ENCODE measurements around the gene ING3. TPM values are rescaled to one million over a fixed set of nuclear protein-coding genes. Genes with fewer than 3 reads are reported as not detected.

ING3 gene, protein sequence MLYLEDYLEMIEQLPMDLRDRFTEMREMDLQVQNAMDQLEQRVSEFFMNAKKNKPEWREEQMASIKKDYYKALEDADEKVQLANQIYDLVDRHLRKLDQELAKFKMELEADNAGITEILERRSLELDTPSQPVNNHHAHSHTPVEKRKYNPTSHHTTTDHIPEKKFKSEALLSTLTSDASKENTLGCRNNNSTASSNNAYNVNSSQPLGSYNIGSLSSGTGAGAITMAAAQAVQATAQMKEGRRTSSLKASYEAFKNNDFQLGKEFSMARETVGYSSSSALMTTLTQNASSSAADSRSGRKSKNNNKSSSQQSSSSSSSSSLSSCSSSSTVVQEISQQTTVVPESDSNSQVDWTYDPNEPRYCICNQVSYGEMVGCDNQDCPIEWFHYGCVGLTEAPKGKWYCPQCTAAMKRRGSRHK
- total RNA-seq: 1 to 10 TPM; 5.8 to 9.9 (median 6.7) TPM

- peak within 1 kb of the TSS; percentile 94 to 98 (median 96) for H3K27ac ChIP-seq
- no peaks in the 10 kb centered on the region for H3K27me3 ChIP-seq
- peak within 1 kb of the TSS; percentile 73 to 83 (median 78) for H3K4me3 ChIP-seq
- no peaks in the 10 kb centered on the region for H3K9me3 ChIP-seq
- TF ChIP-seq CTCF (IDR thresholded peaks at IDR 0.05 in 4 of 5, conservative IDR thresholded peaks at IDR 0.05 in 1 of 5) (no peak), POLR2A (IDR thresholded peaks at IDR 0.05) (peak; percentile 52 to 60)
- in situ Hi-C loops (cut with MboI; ENCODE audit: low sequenced_read_pairs in 4 of 4) (loop anchor here in 1 of 4 donors (25.0 kb wide), 1 partner anchor 337 kb away; no protein-coding TSS in a partner anchor), intact Hi-C loops (cut with DNase I; ENCODE audit: low total_unique reads) (loop anchor here (2.0 to 10.0 kb wide), 2 partner anchors 38 to 244 kb away; partner anchors contain the start of gene CPED1)
- DNase-seq (peak; percentile 98), ATAC-seq (peak; percentile 92 to 95)
- peaks cover 15% of the 10 kb centered on the region in 2 donors for H3K4me1 ChIP-seq
- H3K36me3 ChIP-seq: peaks cover 0 to 30% of the 10 kb centered on the region in 2 donors
Observed at GRCh38 chr7:120950539-120951308, at the start of gene ING3. Gene ING3, plus strand, starts transcription at chr7:120950777. Its CDS starts 120 bp downstream, at chr7:120950897.

DNA sequence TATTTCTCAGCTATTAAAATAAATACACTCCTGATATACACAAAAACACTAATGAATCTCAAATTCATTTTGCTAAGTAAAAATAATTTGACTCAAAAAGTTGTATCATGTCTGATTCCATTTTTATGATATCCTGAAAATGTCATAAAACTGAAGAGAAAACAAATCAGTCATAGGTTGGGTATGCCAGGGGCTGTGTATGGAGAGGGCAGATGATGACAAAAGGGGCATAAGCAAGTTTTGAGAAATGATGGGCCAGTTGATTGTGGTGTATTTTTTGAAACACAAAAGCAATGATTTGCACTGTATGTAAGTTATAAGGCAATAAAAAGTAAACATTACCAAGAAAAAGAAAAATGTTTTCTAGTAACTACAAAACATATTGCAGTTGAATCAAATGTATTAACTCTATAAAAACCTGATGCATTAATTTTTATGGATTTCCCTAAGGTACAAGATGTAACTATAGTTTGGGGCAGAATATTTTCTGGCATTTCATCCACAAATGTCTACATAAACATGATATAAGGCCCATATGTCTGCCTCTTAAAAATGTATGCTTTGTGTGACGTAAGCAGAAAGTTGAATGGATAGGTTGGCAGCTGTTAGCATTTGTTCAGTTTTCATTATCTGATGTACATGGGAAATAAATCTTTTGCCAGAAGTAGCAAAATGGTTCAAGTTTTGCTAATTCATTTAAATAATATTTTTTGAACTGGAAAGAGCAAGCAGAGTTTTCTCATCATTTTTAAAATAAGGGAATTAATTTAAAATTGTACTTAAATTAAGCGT is 35.1 kb upstream of the ING3 start:
- Histone ChIP-seq H3K27ac (no peak overlapping the region), H3K36me3 (no peaks in the 10 kb centered on the region), H3K9me3 (no peaks in the 10 kb centered on the region), H3K4me3 (no peak overlapping the region), H3K27me3 (no peaks in the 10 kb centered on the region), H3K4me1 (no peaks in the 10 kb centered on the region)
- intact Hi-C loops (cut with DNase I; ENCODE audit: low total_unique reads) (no loop called here), in situ Hi-C loops (cut with MboI; ENCODE audit: low sequenced_read_pairs in 4 of 4) (no loop called here)
- TF ChIP-seq CTCF (IDR thresholded peaks at IDR 0.05 in 4 of 5, conservative IDR thresholded peaks at IDR 0.05 in 1 of 5) (no peak), POLR2A (IDR thresholded peaks at IDR 0.05) (no peak)
- DNase-seq: no peak
- no peak for ATAC-seq

DNA sequence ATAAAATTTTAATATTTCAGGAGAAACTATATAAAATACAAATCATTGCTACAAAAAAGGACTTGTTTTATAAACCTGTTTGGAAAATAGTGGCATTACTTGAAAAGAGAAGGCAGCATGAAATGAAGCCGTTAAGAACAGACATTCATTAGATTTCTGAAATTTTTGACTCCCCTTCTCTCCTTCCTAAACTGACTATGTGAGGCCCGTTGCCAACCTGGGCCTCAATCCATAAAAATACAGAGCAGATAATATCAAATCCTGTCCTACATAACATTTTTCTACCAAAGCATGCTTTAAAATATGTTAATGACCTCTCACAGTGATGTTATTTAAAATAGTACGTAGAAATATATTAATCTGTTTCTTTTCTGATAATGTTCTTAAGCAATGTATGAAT is 34.5 kb upstream of the ING3 start:
- no peak overlapping the region for H3K27ac ChIP-seq
- H3K36me3 ChIP-seq: no peaks in the 10 kb centered on the region

More for the DNA sequence above, 34.5 kb upstream of the ING3 start:
- ATAC-seq (no peak), DNase-seq (no peak)
- no peaks in the 10 kb centered on the region for H3K4me1 ChIP-seq
- H3K9me3 ChIP-seq: no peaks in the 10 kb centered on the region
- H3K4me3 ChIP-seq: no peak overlapping the region
- no peaks in the 10 kb centered on the region for H3K27me3 ChIP-seq
- intact Hi-C loops (cut with DNase I; ENCODE audit: low total_unique reads) (no loop called here), in situ Hi-C loops (cut with MboI; ENCODE audit: low sequenced_read_pairs in 4 of 4) (no loop called here)
- TF ChIP-seq CTCF (IDR thresholded peaks at IDR 0.05 in 4 of 5, conservative IDR thresholded peaks at IDR 0.05 in 1 of 5): no peak
- no peak for TF ChIP-seq POLR2A (IDR thresholded peaks at IDR 0.05)

Data from gastrocnemius medialis (tissue), 4 donors.